ENCODE results near the gene OPA3. TPM values are rescaled to one million over a fixed set of nuclear protein-coding genes. Genes with fewer than 3 reads are reported as not detected.

The OPA3 gene
- total RNA-seq, 1 experiment from 2014 or later = 15.2 TPM

DNA sequence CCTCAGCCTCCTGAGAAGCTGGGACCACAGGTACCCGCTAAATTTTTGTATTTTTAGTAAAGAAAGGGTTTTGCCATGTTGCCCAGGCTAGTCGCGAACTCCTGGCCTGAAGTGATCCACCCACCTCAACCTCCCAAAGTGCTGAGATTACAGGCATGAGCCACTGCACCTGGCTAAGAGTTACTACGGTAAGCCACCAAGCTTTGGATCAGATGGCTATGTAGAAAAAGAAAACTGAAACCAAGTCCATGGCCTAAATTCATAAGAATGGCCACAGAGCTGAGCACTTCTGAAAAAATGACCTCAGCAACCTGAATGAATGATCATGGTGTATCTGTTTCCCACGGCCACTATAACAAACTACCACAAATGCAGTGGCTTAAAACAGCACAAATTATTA is 9.4 kb downstream of the OPA3 start:
- Histone ChIP-seq H3K4me2 (0 out of 2 replicates have a peak overlapping the region, but pooled peaks have one; percentile 71), H3F3A (ENCODE audit: insufficient read depth, low read depth) (peaks cover 57% of the 10 kb centered on the region), H3K9me3 (ENCODE audit: insufficient read depth, low read depth) (no peaks in the 10 kb centered on the region), H3K9me2 (ENCODE audit: insufficient read depth) (no peaks in the 10 kb centered on the region), H3K27me3 (ENCODE audit: insufficient read depth, low read depth) (no peaks in the 10 kb centered on the region), H2AFZ (no peak overlapping the region), H3K79me2 (ENCODE audit: low read depth) (peaks cover 60% of the 10 kb centered on the region), H3K36me3 (ENCODE audit: low read depth) (no peaks in the 10 kb centered on the region), H3K4me3 (no peak overlapping the region), H4K20me1 (ENCODE audit: insufficient read depth) (no peaks in the 10 kb centered on the region), H3K27ac (peak overlapping the region; percentile 94), H3K4me1 (replicated peaks; ENCODE audit: insufficient read depth) (peaks cover 55% of the 10 kb centered on the region)
- BruUV-seq (replicated peaks) = no TSS peak
- ChIA-PET CTCF (interaction anchor here (0.6 kb wide), 1 partner anchor 86 kb away, joined by 9 read pairs; no protein-coding TSS in a partner anchor), POLR2A (ENCODE audit: unreplicated experiment) (interaction anchor here (0.5 kb wide), 1 partner anchor 9 kb away, joined by 4 read pairs; no protein-coding TSS in a partner anchor)
- DNase-seq = no peak
- no peak for TF ChIP-seq EZH2 (IDR thresholded peaks at IDR 0.05; ENCODE audit: low read depth)
- TF ChIP-seq, protein P1, sequence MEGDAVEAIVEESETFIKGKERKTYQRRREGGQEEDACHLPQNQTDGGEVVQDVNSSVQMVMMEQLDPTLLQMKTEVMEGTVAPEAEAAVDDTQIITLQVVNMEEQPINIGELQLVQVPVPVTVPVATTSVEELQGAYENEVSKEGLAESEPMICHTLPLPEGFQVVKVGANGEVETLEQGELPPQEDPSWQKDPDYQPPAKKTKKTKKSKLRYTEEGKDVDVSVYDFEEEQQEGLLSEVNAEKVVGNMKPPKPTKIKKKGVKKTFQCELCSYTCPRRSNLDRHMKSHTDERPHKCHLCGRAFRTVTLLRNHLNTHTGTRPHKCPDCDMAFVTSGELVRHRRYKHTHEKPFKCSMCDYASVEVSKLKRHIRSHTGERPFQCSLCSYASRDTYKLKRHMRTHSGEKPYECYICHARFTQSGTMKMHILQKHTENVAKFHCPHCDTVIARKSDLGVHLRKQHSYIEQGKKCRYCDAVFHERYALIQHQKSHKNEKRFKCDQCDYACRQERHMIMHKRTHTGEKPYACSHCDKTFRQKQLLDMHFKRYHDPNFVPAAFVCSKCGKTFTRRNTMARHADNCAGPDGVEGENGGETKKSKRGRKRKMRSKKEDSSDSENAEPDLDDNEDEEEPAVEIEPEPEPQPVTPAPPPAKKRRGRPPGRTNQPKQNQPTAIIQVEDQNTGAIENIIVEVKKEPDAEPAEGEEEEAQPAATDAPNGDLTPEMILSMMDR (conservative IDR thresholded peaks at IDR 0.05) = no peak
- intact Hi-C loops (cut with micrococcal nuclease; ENCODE audit: unreplicated experiment) = no loop called here

DNA sequence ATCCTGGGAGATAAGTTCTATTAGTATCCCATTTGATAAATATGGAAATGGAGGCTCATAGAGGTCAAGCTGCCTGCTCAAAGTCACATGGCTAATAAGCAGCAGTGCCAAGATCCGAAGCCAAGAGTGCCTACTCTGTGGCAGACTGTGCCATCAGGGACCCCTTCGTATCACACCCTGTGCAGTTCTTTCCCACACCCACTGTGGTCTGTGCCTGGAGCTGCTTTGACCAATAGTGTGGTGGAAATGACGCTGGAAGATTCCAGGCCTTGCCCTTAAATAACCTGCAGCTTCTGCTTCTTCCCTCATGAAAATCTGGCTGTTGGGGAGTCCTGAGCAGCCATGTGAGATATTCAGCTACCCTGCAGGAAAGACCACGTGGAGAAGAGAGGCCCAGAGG is 10.1 kb downstream of the OPA3 start:
- Histone ChIP-seq H3K9me3 (ENCODE audit: insufficient read depth, low read depth) (no peaks in the 10 kb centered on the region), H3K27me3 (ENCODE audit: insufficient read depth, low read depth) (no peaks in the 10 kb centered on the region), H3K36me3 (ENCODE audit: low read depth) (no peaks in the 10 kb centered on the region), H2AFZ (no peak overlapping the region), H3K4me3 (no peak overlapping the region), H3K4me1 (replicated peaks; ENCODE audit: insufficient read depth) (peaks cover 61% of the 10 kb centered on the region), H3F3A (ENCODE audit: insufficient read depth, low read depth) (peaks cover 60% of the 10 kb centered on the region), H3K9me2 (ENCODE audit: insufficient read depth) (no peaks in the 10 kb centered on the region), H4K20me1 (ENCODE audit: insufficient read depth) (no peaks in the 10 kb centered on the region), H3K27ac (peak overlapping the region; percentile 94; the same call in 1 of the 2 replicates), H3K79me2 (ENCODE audit: low read depth) (peaks cover 64% of the 10 kb centered on the region), H3K4me2 (no peak overlapping the region)
- TF ChIP-seq, protein P1 (conservative IDR thresholded peaks at IDR 0.05) = no peak
- no peak for TF ChIP-seq EZH2 (IDR thresholded peaks at IDR 0.05; ENCODE audit: low read depth)
- BruUV-seq (replicated peaks) = no TSS peak
- intact Hi-C loops (cut with micrococcal nuclease; ENCODE audit: unreplicated experiment) = no loop called here
- POLR2A ChIA-PET (ENCODE audit: unreplicated experiment) = interaction anchor here (0.5 kb wide), 1 partner anchor 10 kb away, joined by 4 read pairs; no protein-coding TSS in a partner anchor
- CTCF ChIA-PET = no interaction called here
- DNase-seq = no peak

GRCh38 chr19:45571457-45572220 is 13.0 kb downstream of the OPA3 start:
- no peak overlapping the region for H2AFZ ChIP-seq
- no peak for TF ChIP-seq EZH2 (IDR thresholded peaks at IDR 0.05; ENCODE audit: low read depth)
- TF ChIP-seq, protein P1 (conservative IDR thresholded peaks at IDR 0.05) = no peak
- no peaks in the 10 kb centered on the region for H3K27me3 ChIP-seq (ENCODE audit: insufficient read depth, low read depth)
- no TSS peak for BruUV-seq (replicated peaks)
- no peaks in the 10 kb centered on the region for H3K9me3 ChIP-seq (ENCODE audit: insufficient read depth, low read depth)
- DNase-seq = no peak
- no peaks in the 10 kb centered on the region for H3K9me2 ChIP-seq (ENCODE audit: insufficient read depth)
- ChIA-PET CTCF (no interaction called here), POLR2A (ENCODE audit: unreplicated experiment) (interaction anchor here (0.7 kb wide), 1 partner anchor 743 kb away, joined by 3 read pairs; no protein-coding TSS in a partner anchor)
- no peak overlapping the region for H3K4me3 ChIP-seq
- peaks cover 59% of the 10 kb centered on the region for H3K4me1 ChIP-seq (replicated peaks; ENCODE audit: insufficient read depth)
- H3K36me3 ChIP-seq (ENCODE audit: low read depth) = no peaks in the 10 kb centered on the region
- peaks cover 79% of the 10 kb centered on the region for H3K79me2 ChIP-seq (ENCODE audit: low read depth)
- no peak overlapping the region for H3K4me2 ChIP-seq
- H4K20me1 ChIP-seq (ENCODE audit: insufficient read depth) = no peaks in the 10 kb centered on the region
- no peak overlapping the region for H3K27ac ChIP-seq
- H3F3A ChIP-seq (ENCODE audit: insufficient read depth, low read depth) = peaks cover 62% of the 10 kb centered on the region
- intact Hi-C loops (cut with micrococcal nuclease; ENCODE audit: unreplicated experiment) = no loop called here

Data from PC-9 (cell line).